ENCODE measurements around the gene MRPL16. TPM values are rescaled to one million over a fixed set of nuclear protein-coding genes. Genes with fewer than 3 reads are reported as not detected.

The MRPL16 gene
- total RNA-seq, 2 donors from 2014 or later: 52.8 to 58.4 TPM

DNA sequence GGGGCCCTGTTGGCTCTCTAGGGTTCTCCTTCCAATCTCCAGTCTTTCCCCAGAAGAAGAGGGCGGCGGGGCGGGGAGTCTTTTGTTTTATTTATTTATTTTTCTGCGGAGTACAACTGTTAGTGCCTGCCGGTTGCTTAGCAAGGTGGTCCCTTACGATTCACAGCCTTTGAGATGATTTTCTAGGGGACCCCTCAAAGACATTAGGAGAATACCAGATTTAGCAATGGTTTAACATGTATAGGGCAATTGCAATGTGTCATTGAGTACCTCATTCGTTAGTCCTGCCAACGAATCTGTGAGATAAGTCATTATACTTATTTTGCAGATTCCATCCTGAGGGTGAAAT, 307 bp upstream of the MRPL16 start:
- Histone ChIP-seq H3K4me1 (ENCODE audit: control insufficient read depth, insufficient read depth, low read length) (peaks cover 7% of the 10 kb centered on the region), H3K27me3 (ENCODE audit: control insufficient read depth, insufficient read depth, low read length, poor library complexity, severe bottlenecking) (no peaks in the 10 kb centered on the region), H3K4me3 (ENCODE audit: low read length) (peak overlapping the region; percentile 92), H3K9me3 (ENCODE audit: control insufficient read depth, low read length) (no peaks in the 10 kb centered on the region), H3K36me3 (ENCODE audit: control insufficient read depth, insufficient read depth, low read length) (peaks cover 34% of the 10 kb centered on the region), H3K9ac (ENCODE audit: extremely low read depth, low read length, poor library complexity, severe bottlenecking) (no peak overlapping the region), H3K27ac (ENCODE audit: low read depth, low read length) (no peak overlapping the region)
- Mint-ChIP-seq H3K36me3 (ENCODE audit: low read depth) (peaks cover 23% of the 10 kb centered on the region), H3K27me3 (ENCODE audit: insufficient read depth) (no peaks in the 10 kb centered on the region), H3K27ac (peak overlapping the region; percentile 97), H3K4me3 (peak overlapping the region; percentile 94), H3K9me3 (no peaks in the 10 kb centered on the region), H3K4me1 (peaks cover 14% of the 10 kb centered on the region)
- TF ChIP-seq, protein P1, sequence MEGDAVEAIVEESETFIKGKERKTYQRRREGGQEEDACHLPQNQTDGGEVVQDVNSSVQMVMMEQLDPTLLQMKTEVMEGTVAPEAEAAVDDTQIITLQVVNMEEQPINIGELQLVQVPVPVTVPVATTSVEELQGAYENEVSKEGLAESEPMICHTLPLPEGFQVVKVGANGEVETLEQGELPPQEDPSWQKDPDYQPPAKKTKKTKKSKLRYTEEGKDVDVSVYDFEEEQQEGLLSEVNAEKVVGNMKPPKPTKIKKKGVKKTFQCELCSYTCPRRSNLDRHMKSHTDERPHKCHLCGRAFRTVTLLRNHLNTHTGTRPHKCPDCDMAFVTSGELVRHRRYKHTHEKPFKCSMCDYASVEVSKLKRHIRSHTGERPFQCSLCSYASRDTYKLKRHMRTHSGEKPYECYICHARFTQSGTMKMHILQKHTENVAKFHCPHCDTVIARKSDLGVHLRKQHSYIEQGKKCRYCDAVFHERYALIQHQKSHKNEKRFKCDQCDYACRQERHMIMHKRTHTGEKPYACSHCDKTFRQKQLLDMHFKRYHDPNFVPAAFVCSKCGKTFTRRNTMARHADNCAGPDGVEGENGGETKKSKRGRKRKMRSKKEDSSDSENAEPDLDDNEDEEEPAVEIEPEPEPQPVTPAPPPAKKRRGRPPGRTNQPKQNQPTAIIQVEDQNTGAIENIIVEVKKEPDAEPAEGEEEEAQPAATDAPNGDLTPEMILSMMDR (conservative IDR thresholded peaks at IDR 0.05): no peak
- DNase-seq: no peak
- WGBS, 2 experiments (ENCODE audit: insufficient coverage in 1 of 2, insufficient read length in 1 of 2): 28 to 34% methylated on average over 2 to 8 of the region's 8 CpGs

DNA sequence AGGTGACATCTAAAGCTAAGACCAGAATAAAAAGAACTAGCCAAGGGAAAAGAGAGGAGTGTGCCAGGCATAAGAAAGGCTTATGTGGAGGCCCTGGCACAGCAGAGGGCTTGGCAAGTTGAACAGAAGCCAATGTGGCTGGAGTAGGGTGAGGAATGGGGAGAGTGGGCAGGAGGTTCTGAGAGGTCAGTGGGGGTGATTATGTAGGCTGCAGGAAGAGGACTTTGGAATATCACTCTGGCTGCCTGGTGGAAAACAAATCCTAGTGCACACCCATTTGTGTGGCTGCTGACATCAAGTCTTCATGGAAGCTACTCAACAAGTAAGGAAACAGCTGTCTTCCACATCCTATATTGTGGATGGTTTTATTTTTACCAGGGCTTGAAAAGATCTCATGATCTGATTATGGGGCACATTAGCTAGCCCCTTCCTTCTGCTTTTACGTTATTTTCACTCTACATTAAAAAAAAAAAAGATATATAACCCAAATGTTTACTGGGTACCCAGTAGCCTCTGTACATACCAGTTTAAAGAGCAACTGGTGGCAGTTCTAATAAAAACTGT, 3.4 kb downstream of the MRPL16 start:
- Mint-ChIP-seq H3K27ac (no peak overlapping the region), H3K36me3 (ENCODE audit: low read depth) (peaks cover 42% of the 10 kb centered on the region), H3K9me3 (no peaks in the 10 kb centered on the region), H3K27me3 (ENCODE audit: insufficient read depth) (no peaks in the 10 kb centered on the region), H3K4me1 (peaks cover 13% of the 10 kb centered on the region), H3K4me3 (no peak overlapping the region)
- peaks cover 6% of the 10 kb centered on the region for H3K4me1 ChIP-seq (ENCODE audit: control insufficient read depth, insufficient read depth, low read length)
- peaks cover 58% of the 10 kb centered on the region for H3K36me3 ChIP-seq (ENCODE audit: control insufficient read depth, insufficient read depth, low read length)
- TF ChIP-seq, protein P1 (conservative IDR thresholded peaks at IDR 0.05): no peak
- no peak overlapping the region for H3K27ac ChIP-seq (ENCODE audit: low read depth, low read length)
- no peak overlapping the region for H3K4me3 ChIP-seq (ENCODE audit: low read length)
- no peak overlapping the region for H3K9ac ChIP-seq (ENCODE audit: extremely low read depth, low read length, poor library complexity, severe bottlenecking)
- no peak for DNase-seq
- no peaks in the 10 kb centered on the region for H3K27me3 ChIP-seq (ENCODE audit: control insufficient read depth, insufficient read depth, low read length, poor library complexity, severe bottlenecking)
- 84 to 100% methylated on average over 1 of the region's 1 CpG for WGBS, 2 experiments (ENCODE audit: insufficient coverage in 1 of 2, insufficient read length in 1 of 2)
- H3K9me3 ChIP-seq (ENCODE audit: control insufficient read depth, low read length): no peaks in the 10 kb centered on the region

DNA sequence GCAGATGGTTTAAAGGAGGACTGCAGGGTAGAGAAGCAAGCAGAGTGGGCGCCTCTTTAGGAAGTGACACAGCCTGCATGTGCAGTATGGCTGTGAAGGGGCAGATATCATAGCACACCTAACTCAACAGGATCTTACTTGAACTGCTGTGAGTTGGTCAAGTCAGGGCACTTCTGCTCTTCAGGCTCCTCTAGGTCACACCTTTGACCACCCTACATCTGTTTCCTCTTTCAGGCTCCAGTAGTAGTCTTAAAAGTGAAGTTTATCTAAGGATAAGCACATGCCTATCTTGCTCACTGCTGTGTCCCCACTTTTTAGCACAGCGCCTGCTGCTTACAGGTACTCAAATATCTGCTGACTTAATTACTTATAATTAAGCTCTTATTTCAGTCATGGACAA, 6.5 kb downstream of the MRPL16 start:
- no peak overlapping the region for H3K4me3 Mint-ChIP-seq
- Histone ChIP-seq H3K9ac (ENCODE audit: extremely low read depth, low read length, poor library complexity, severe bottlenecking) (no peak overlapping the region), H3K4me1 (ENCODE audit: control insufficient read depth, insufficient read depth, low read length) (peaks cover 19% of the 10 kb centered on the region), H3K4me3 (ENCODE audit: low read length) (no peak overlapping the region), H3K36me3 (ENCODE audit: control insufficient read depth, insufficient read depth, low read length) (peaks cover 78% of the 10 kb centered on the region), H3K27ac (ENCODE audit: low read depth, low read length) (no peak overlapping the region), H3K27me3 (ENCODE audit: control insufficient read depth, insufficient read depth, low read length, poor library complexity, severe bottlenecking) (no peaks in the 10 kb centered on the region), H3K9me3 (ENCODE audit: control insufficient read depth, low read length) (no peaks in the 10 kb centered on the region)
- peaks cover 57% of the 10 kb centered on the region for H3K36me3 Mint-ChIP-seq (ENCODE audit: low read depth)
- H3K9me3 Mint-ChIP-seq: no peaks in the 10 kb centered on the region
- H3K4me1 Mint-ChIP-seq: peaks cover 32% of the 10 kb centered on the region
- H3K27ac Mint-ChIP-seq: no peak overlapping the region
- DNase-seq: no peak
- TF ChIP-seq, protein P1 (conservative IDR thresholded peaks at IDR 0.05): no peak
- 93 to 100% methylated on average over 1 to 2 of the region's 2 CpGs for WGBS, 2 experiments (ENCODE audit: insufficient coverage in 1 of 2, insufficient read length in 1 of 2)
- no peaks in the 10 kb centered on the region for H3K27me3 Mint-ChIP-seq (ENCODE audit: insufficient read depth)
